ENCODE data around the gene TMPRSS11F. TPM values are rescaled to one million over a fixed set of nuclear protein-coding genes. Genes with fewer than 3 reads are reported as not detected.

TMPRSS11F gene
- total and polyA plus RNA-seq, 2 donors (not counting 3 experiments of a cell fraction or from before 2014, with no cell fraction given) = not detected

GRCh38 chr4:68163754-68164153 lies 34.1 kb upstream of the TMPRSS11F start:
- Histone ChIP-seq H3K9ac (replicated peaks; ENCODE audit: extremely low read depth, insufficient read depth, low read length) (no peak overlapping the region), H3K4me1 (ENCODE audit: control insufficient read depth, extremely low read depth, insufficient read depth, low read length) (no peaks in the 10 kb centered on the region), H3K9me3 (replicated peaks; ENCODE audit: control insufficient read depth, insufficient read depth, low read length) (no peaks in the 10 kb centered on the region), H4K20me1 (replicated peaks; ENCODE audit: control insufficient read depth, extremely low read depth, insufficient read depth, low read length) (no peaks in the 10 kb centered on the region), H3K9me1 (replicated peaks; ENCODE audit: control insufficient read depth, extremely low read depth, insufficient read depth, low read length) (no peaks in the 10 kb centered on the region), H3K4me3 (replicated peaks in 1 of 3; ENCODE audit: insufficient read depth in 1 of 3, low read depth in 1 of 3, low read length in 3 of 3) (no peak overlapping the region), H3K27ac (ENCODE audit: insufficient read depth, low read depth, low read length) (no peak overlapping the region), H2AFZ (ENCODE audit: low read depth, low read length) (no peak overlapping the region), H3K4me2 (ENCODE audit: insufficient read depth, low read length) (no peak overlapping the region), H3K36me3 (ENCODE audit: control insufficient read depth in 2 of 2, extremely low read depth in 1 of 2, insufficient read depth in 2 of 2, low read length in 2 of 2) (no peaks in the 10 kb centered on the region), H3K27me3 (ENCODE audit: control insufficient read depth in 2 of 2, insufficient read depth in 2 of 2, low read length in 2 of 2) (no peaks in the 10 kb centered on the region), H3K79me2 (ENCODE audit: control insufficient read depth, insufficient read depth, low read length) (no peaks in the 10 kb centered on the region)
- DNase-seq (ENCODE audit: low read depth, low spot score) = no peak
- dilution Hi-C loops (cut with MboI; ENCODE audit: extremely low pct_ligation_motif_present, low sequenced_read_pairs) (no loop called here), intact Hi-C loops (cut with micrococcal nuclease) (no loop called here)
- no TSS peak for BruUV-seq (replicated peaks)
- POLR2A ChIA-PET = no interaction called here
- TF ChIP-seq FOS (IDR thresholded peaks at IDR 0.05; ENCODE audit: borderline replicate concordance, insufficient read depth, low read length) (no peak), CTCF (IDR thresholded peaks at IDR 0.05; ENCODE audit: extremely low read depth in 1 of 2, insufficient read depth in 1 of 2, low read depth in 1 of 2, low read length in 2 of 2) (no peak)
- no peak for FAIRE-seq
- CTCF ChIA-PET = no interaction called here

GRCh38 chr4:68162196-68162595 lies 32.5 kb upstream of the TMPRSS11F start:
- dilution Hi-C loops (cut with MboI; ENCODE audit: extremely low pct_ligation_motif_present, low sequenced_read_pairs) = no loop called here
- TF ChIP-seq MAX (IDR thresholded peaks at IDR 0.05; ENCODE audit: insufficient read depth, insufficient read length) = no peak
- no peak for TF ChIP-seq JUN (IDR thresholded peaks at IDR 0.05; ENCODE audit: borderline replicate concordance, insufficient read depth, insufficient read length, low read depth)
- no peak for TF ChIP-seq FOS (IDR thresholded peaks at IDR 0.05; ENCODE audit: borderline replicate concordance, insufficient read depth, low read length)
- no peak for TF ChIP-seq POLR2AphosphoS5 (IDR thresholded peaks at IDR 0.05; ENCODE audit: insufficient read depth, low read depth, low read length)
- no peak for TF ChIP-seq EZH2 (IDR thresholded peaks at IDR 0.05; ENCODE audit: borderline replicate concordance, low read depth, low read length, severe bottlenecking)
- no peak for TF ChIP-seq MYC (IDR thresholded peaks at IDR 0.05; ENCODE audit: low read depth, low read length)
- no peak for TF ChIP-seq POLR2A (IDR thresholded peaks at IDR 0.05; ENCODE audit: low read depth, low read length)
- no peak for TF ChIP-seq GATA2 (IDR thresholded peaks at IDR 0.05; ENCODE audit: insufficient read depth, insufficient read length, low read depth, low read length)
- TF ChIP-seq CTCF (IDR thresholded peaks at IDR 0.05; ENCODE audit: extremely low read depth in 1 of 2, insufficient read depth in 1 of 2, low read depth in 1 of 2, low read length in 2 of 2) = no peak
- no peak for FAIRE-seq
- Histone ChIP-seq H3K27me3 (ENCODE audit: control insufficient read depth in 2 of 2, insufficient read depth in 2 of 2, low read length in 2 of 2) (no peaks in the 10 kb centered on the region), H3K79me2 (ENCODE audit: control insufficient read depth, insufficient read depth, low read length) (no peaks in the 10 kb centered on the region), H3K9me1 (replicated peaks; ENCODE audit: control insufficient read depth, extremely low read depth, insufficient read depth, low read length) (no peaks in the 10 kb centered on the region), H3K9me3 (replicated peaks; ENCODE audit: control insufficient read depth, insufficient read depth, low read length) (no peaks in the 10 kb centered on the region), H3K27ac (ENCODE audit: insufficient read depth, low read depth, low read length) (no peak overlapping the region), H3K36me3 (ENCODE audit: control insufficient read depth in 2 of 2, extremely low read depth in 1 of 2, insufficient read depth in 2 of 2, low read length in 2 of 2) (no peaks in the 10 kb centered on the region), H4K20me1 (replicated peaks; ENCODE audit: control insufficient read depth, extremely low read depth, insufficient read depth, low read length) (no peaks in the 10 kb centered on the region), H3K4me1 (ENCODE audit: control insufficient read depth, extremely low read depth, insufficient read depth, low read length) (no peaks in the 10 kb centered on the region), H2AFZ (ENCODE audit: low read depth, low read length) (no peak overlapping the region), H3K4me2 (ENCODE audit: insufficient read depth, low read length) (no peak overlapping the region), H3K9ac (replicated peaks; ENCODE audit: extremely low read depth, insufficient read depth, low read length) (no peak overlapping the region), H3K4me3 (replicated peaks in 1 of 3; ENCODE audit: insufficient read depth in 1 of 3, low read depth in 1 of 3, low read length in 3 of 3) (no peak overlapping the region)
- POLR2A ChIA-PET = no interaction called here
- CTCF ChIA-PET = no interaction called here
- intact Hi-C loops (cut with micrococcal nuclease) = no loop called here
- BruUV-seq (replicated peaks) = no TSS peak
- DNase-seq (ENCODE audit: low read depth, low spot score) = no peak
